NB4 (cell line): ENCODE data around the gene ALKBH6.

Experiments
- MYC ChIP-seq: IDR thresholded peaks from 2 replicates; pipeline ENCODE4 v1.6.1; 2011; ENCODE audit warnings: low read depth, low read length
- POLR2A ChIP-seq: IDR thresholded peaks from 2 replicates; pipeline ENCODE4 v1.6.1; 2011; ENCODE audit warnings: mild to moderate bottlenecking; ENCODE audit not compliant: insufficient read length; ENCODE audit errors: extremely low read depth
- TF ChIP-seq, protein P1 (sequence below): IDR thresholded peaks from one replicate; pipeline ENCODE4 v1.5.1; 2012; ENCODE audit warnings: low read depth, low read length
- TF ChIP-seq, protein P2 (sequence below): IDR thresholded peaks from 2 replicates; pipeline ENCODE4 v1.6.1; 2011; ENCODE audit warnings: low read depth, low read length

DNA sequence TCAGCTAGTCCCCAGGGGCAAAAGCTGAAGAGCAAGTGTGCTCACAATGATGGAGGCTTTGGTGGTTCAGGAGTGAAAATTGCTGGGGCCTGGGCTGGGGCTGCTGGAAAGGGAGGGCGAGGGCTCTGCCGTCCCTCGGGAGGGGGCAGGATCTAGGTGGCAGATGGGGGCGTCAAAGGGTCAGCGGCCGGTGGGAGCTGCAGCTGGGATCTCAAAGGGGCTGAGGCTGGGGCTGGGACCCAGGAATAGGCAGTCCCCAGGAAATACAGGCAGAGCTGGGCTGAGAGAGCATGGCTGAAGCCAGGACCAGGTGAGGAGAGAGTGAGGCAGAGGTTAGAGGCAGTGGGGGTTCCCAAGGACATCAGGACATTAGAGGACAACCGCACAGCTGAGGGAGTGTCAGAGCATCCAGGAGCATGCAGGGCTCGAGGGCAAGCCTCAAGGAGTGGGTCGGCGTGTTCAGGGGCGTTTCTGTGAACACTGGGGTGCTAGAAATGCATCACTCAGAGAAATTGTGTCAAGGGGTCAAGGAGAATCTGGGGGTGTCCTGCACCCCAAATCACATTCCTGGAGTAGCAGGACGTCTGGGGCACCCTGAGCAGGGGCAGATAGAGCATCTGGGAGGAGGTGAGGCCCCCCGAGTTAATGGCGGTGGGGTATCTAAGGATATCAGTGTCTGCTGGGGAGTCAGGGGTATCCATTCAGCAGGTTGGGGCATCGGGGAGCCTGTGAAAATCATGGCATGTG lies 4.2 kb downstream of the ALKBH6 start:
- TF ChIP-seq, protein P1, sequence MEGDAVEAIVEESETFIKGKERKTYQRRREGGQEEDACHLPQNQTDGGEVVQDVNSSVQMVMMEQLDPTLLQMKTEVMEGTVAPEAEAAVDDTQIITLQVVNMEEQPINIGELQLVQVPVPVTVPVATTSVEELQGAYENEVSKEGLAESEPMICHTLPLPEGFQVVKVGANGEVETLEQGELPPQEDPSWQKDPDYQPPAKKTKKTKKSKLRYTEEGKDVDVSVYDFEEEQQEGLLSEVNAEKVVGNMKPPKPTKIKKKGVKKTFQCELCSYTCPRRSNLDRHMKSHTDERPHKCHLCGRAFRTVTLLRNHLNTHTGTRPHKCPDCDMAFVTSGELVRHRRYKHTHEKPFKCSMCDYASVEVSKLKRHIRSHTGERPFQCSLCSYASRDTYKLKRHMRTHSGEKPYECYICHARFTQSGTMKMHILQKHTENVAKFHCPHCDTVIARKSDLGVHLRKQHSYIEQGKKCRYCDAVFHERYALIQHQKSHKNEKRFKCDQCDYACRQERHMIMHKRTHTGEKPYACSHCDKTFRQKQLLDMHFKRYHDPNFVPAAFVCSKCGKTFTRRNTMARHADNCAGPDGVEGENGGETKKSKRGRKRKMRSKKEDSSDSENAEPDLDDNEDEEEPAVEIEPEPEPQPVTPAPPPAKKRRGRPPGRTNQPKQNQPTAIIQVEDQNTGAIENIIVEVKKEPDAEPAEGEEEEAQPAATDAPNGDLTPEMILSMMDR, result no peak
- TF ChIP-seq POLR2A (no peak), MYC (no peak)
- TF ChIP-seq, protein P2, sequence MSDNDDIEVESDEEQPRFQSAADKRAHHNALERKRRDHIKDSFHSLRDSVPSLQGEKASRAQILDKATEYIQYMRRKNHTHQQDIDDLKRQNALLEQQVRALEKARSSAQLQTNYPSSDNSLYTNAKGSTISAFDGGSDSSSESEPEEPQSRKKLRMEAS, result no peak
